HG02623 (cell line): ENCODE results near the gene STYK1.

ENCODE experiments used
- ATAC-seq: cut with Tn5 transposase; IDR thresholded peaks from one replicate; pipeline ENCODE4 v1.9.1; 2021; ENCODE audit warnings: moderate library complexity; ENCODE audit not compliant: unreplicated experiment

The STYK1 gene

GRCh38 chr12:10673659-10674384, at the start of gene STYK1:
Gene STYK1, minus strand, starts transcription at chr12:10674052. Its CDS starts 39,434 bp downstream, at chr12:10634618.
- ATAC-seq, result peak; percentile 60

DNA sequence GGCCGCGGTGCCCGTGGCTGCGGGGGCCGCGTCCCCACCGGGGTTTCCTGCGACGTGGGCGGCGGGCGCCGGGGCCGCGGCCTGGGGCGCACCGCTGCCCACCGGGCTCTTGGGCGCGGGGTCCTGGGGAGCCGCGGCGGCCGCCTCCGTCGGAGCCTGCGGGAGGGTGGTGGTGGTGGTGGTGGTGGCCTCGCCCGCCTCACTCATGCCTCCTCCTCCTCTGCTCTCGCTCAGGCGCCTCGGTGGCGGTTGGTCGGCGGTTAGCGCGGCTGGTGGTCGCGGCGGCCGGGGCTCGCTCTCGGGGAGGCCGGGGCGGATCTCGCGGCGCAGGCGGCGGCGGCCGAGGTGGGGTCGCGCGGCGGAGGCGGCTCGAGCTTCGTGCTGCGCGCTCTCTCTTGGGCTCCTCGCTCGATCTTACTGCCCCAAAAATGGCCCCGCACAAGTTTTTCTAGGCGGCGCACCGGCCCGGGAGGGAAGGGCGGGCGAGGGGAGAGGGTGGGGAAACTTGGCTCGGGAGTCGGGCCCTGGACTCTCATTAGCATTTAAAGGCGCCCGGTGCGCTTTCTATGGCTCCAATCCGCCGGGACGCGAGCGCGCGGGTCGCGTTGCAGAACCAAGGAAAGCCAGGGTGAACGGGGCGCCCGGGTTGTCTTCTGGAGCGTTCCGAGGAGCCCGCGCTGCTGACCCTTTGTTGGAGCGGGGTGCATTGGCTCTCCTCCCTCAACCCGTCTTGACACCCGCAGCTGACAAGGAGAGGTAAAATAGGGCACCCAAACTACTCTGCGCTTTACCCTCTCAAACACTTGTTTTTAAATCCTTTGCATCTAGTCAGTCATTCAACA, 49.3 kb upstream of the STYK1 start, which contains the start of gene YBX3:
TSS of gene YBX3 (minus strand) at position 419 of the 842 bp plus-strand sequence. CDS start at position 207, 212 bp downstream.
- ATAC-seq, result peak; percentile 53

DNA sequence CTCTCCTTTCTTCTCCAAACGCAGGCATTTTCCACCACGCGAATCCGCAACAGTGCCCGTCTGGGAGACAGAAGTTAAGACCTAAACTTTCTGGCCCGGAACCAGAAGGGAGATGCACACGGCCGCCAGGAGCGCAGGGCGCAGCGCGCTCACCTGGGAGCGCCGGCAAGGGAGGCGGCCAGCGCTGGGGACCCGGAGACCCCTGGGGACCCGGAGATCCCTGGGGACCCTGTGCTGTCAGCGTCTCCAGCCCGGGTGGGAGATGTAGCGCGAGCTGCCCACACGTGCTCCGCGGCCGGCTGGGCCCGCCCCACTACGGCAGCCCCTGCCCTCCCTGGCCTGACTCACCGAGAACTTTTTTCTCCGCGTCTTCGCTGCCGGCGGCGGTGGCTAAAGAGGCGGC, 48.7 kb upstream of the STYK1 start:
- ATAC-seq, result peak; percentile 43

DNA sequence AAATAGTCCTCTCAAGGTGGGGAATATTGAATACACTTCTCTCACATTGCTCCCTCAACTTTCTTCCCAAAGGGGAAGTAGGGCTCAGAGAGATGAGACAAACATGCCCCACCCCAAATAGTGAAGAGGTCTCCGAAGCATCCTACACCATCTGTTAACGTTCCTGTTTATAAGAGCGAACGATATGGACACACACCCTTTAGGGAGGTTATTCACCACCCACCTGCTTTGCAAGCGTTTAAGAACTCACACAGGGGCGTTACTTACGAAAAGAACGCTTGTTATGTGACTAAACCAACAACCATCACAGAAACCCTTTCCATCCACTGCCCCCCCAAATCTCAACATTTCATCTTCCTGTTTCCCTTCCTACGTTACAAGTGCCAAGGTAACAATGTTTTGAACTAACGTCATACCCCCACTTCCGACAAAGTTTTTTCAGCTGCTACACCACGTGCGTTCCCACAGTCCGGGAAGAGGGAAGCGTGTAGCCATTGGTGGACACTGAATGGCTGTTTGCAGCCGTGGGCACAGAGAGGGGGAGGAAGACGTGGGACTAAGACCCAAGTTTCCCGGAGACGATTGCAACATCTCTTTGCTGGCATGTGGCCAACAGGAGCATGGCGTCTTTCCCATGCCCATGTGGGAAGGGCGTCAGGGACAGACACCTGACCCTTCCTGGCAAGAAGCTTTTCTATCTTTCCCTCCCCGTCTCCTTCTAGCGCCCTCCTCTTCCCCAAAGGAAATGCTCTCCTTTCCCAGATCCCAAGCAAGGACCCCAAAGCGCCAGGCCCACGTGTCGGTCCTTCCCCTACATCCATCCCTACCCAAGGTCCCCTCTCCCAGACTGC, 48.0 kb upstream of the STYK1 start:
- peak; percentile 28 for ATAC-seq

DNA sequence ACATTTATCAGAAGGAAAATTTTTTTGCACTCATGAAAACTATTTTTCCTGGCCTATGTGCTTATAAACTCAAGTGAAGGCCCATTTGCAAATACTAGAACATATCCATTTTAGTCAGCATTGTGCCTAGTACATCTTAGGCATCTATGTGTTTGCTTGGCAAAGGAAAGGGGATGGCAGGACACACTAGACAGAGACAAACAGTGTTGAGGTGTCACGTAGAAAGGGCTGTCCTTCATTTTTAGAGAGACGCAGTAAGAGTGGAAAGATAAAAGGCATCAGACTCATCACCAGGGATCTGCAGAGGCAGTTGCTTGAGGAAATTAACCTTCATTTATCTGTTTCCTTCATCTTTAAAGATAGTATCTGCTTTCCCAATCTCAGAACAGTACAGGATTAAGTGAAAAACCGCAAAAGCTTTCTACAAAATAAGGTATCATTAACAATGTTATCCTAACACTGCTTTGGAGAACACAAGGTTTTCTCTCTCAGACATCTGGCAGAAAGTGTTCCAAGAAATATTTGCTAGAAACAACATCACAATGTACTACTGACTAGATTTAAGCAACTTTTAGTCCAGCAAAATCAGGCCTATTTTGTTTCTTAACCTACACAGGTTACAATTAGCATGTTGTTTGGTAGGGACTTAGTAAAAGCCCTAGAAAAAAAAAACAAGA, 47.3 kb upstream of the STYK1 start:
- no peak for ATAC-seq

DNA sequence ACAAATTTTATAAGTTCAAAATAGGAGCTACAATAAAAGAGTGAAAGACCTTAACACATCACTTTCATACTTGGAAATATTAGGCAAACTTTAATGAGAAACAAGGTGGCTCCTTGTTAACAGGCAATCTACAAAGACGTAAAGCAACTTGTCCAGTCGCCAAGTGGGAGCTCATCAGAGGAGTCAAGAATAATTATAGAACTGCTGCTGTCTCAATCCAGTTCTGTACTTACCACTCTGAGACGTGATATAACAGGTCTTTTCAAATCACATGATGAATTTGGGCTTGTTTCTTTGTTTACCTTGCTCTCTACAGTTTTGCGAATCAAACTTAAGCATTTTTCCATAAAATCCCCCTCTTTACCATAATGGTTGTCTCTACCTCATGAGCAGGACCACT, 45.6 kb upstream of the STYK1 start:
- no peak for ATAC-seq

DNA sequence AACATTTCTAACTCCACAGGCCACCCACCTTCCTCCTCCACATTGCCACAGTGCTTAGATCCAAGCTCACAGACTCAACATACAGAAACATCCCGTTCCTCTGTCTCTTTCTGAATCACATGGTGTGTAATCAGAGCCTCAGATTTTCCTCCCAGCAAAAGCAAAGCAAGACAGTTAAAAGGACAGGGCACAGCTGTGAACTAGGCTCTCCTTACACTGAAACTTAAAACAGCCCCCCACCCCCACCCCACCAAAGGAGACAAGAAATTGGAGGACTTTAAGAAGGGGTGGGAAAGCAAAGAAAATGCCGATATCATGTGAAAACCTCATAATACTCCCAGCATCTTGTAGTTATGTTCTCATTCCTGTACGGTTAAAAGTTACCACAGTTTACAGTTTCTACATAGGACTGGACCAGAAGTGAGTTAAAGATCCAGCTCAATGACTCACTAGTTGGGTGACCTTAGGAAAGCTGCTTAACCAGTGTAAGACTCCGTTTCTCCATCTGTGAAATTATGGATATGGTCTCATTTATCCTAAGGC, 44.5 kb upstream of the STYK1 start:
- ATAC-seq, result no peak

GRCh38 chr12:10717410-10717809, 43.6 kb upstream of the STYK1 start:
- no peak for ATAC-seq

- no peak for ATAC-seq
Observed at GRCh38 chr12:10716704-10717315, 43.0 kb upstream of the STYK1 start.

- no peak for ATAC-seq
Observed at GRCh38 chr12:10716277-10716676, 42.4 kb upstream of the STYK1 start.

DNA sequence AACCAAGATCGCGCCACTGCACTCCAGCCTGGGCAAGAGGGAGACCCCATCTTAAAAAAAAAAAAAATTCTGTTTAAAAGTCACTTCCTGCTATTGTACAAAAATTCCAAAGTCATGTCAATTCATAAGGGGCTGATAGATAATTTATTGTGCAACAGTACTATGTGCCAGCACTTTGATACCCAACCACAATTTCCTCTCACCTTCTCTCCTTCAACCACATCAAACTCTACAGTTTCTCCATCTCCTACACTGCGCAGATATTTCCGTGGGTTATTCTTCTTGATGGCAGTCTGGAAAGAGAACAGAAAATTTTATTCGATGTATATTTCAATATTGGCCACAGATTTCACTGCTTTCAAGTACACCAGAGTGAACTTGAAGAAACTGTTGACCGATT, 41.6 kb upstream of the STYK1 start:
- ATAC-seq, result no peak

GRCh38 chr12:10709808-10710207, 36.0 kb upstream of the STYK1 start:
- ATAC-seq, result no peak

DNA sequence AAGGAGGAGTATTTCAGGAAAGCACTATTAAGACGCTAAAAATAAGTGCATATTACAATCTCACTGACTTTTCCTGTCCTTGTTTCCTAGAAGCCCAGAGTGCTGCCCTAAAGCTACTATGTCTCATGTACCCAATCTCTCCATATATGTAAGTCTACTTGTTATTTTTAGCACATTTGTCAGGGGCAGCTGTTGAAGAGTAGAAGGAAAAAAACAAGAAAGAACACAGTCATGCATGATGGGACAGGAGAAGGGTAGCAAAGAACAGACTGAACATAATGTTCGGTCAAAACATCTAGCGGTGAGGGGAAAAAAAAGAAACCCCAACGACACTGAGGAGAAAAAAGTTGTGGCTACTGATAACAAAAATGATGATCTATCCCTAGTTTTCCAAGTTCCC, 35.0 kb upstream of the STYK1 start:
- no peak for ATAC-seq

DNA sequence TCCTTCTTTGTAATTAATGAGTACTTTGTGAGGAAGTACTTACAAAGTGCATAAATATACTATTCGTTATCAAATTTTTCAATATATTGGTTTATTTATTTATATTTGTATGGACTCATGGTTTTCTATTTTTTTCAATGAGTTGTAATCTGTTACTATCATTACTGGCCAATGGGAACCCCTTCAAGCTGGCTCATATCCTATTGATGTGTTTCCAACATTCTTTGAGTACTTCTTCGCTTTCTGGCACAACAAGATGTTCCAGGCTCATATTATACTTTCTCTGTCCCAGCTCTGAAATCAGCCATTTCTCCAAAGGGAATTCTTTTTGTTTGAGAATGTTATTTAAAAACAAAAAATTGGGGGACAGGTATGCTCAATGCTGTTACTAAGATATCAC, 31.8 kb upstream of the STYK1 start:
- ATAC-seq, result no peak

- ATAC-seq, result no peak
Observed at GRCh38 chr12:10701843-10702242, 28.0 kb upstream of the STYK1 start.

GRCh38 chr12:10701131-10701681, 27.4 kb upstream of the STYK1 start:
- ATAC-seq, result peak; percentile 64

DNA sequence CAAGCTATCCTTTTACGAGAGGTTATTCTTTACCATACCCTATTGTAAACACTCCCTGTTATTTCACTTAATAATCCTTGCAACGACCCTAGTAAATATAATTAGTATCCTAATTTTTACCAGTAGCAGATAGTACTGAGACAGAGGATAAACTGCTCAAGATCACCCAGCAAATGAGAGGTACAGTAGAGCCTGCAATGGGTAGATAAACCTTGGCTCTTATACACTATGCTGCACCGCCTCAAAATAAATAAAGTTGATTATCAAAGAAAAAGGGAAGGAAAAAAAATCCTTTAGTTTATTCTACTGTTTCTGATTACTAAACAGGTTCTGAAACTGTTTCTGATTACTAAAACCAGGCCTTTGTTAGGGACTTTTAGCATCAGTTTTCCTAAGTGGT, 26.7 kb upstream of the STYK1 start:
- no peak for ATAC-seq

DNA sequence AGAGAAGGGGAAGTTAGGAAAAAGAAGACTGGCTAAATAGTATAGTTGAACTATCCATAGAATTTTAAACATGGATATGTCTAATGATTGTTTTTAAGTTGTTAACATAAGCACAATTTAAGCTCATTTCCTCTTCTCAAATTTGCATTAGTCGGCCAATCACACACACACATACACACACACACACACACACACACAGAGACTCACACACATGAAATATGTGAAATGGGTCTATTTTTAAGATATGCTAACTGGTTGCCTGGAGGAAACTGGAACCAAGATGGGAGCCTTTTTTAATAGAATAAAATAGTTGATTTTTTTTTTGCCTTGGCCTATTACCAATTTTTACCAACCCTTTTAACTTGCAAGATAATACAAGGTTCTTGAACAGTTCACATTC, 24.0 kb upstream of the STYK1 start:
- ATAC-seq, result no peak

DNA sequence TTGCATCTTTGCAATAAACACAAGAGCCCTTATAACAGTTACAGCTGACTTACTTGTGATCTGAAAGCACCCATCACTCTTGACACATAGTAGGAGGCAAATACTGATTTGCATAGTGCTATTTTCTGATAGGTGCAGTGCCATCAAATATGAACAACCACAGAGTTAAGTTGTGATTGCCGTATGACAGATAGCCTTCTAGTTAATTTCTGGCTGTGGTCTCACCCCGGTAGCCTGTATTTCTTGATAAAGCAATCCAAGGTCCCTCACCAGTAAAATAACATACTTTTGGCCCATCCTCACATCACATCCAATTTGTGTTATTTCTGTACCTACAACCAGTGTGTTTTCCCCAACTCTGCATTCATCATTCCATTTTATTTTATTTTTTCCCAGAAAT, 23.3 kb upstream of the STYK1 start:
- no peak for ATAC-seq

DNA sequence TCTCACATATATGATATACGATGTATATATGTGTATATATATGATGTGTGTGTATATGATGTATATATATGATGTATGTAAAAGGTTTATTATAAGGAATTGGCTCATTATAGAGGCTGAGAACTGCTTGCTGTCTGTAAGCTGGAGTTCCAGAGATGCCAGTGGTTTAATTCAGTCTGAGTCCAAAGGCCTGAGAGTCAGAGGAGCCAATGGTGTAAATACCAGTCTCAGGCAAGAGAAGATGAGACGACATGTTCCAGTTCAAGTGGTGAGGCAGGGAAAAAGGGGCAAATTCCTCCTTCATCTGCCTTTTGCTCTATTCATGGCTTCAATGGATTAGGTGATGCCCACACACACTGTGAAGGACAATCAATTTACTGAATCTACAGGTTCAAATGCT, 17.1 kb upstream of the STYK1 start:
- ATAC-seq, result no peak
